Chondrocyte (in vitro differentiated cells): ENCODE measurements around the gene ARPC1B. TPM values are rescaled to one million over a fixed set of nuclear protein-coding genes. Genes with fewer than 3 reads are reported as not detected.

Source experiments
- DNase-seq: peaks from one replicate; pipeline ENCODE4 v3.0.0; 2021; ENCODE audit warnings: mixed read lengths, low spot score
- H3K27ac Mint-ChIP-seq: one replicate; pipeline ENCODE4 v1.8.0; 2021; ENCODE audit warnings: mild to moderate bottlenecking, moderate library complexity, mixed read lengths; ENCODE audit not compliant: unreplicated experiment
- H3K27me3 Mint-ChIP-seq: 2 replicates; pipeline ENCODE4 v1.8.0; 2021; ENCODE audit warnings: low read depth, mixed read lengths
- H3K36me3 Mint-ChIP-seq: 2 replicates; pipeline ENCODE4 v1.8.0; 2021; ENCODE audit warnings: low read depth, mixed read lengths
- H3K4me1 Mint-ChIP-seq: 2 replicates; pipeline ENCODE4 v1.8.0; 2021; ENCODE audit warnings: low read depth, mild to moderate bottlenecking, mixed read lengths
- H3K4me3 Mint-ChIP-seq: one replicate; pipeline ENCODE4 v1.8.0; 2021; ENCODE audit warnings: mild to moderate bottlenecking, moderate library complexity, mixed read lengths; ENCODE audit not compliant: unreplicated experiment
- H3K9me3 Mint-ChIP-seq: 2 replicates; pipeline ENCODE4 v1.8.0; 2021; ENCODE audit warnings: low read depth, mixed read lengths
- CTCF ChIP-seq: fragments of 200-600 bp; sonication (generic); IDR thresholded peaks from 2 replicates; pipeline ENCODE4 v1.5.0; 2021; ENCODE audit warnings: antibody characterized with exemption, mild to moderate bottlenecking, moderate library complexity
- total RNA-seq: library from RNA; stranded (reverse); gene quantifications from 3 replicates; pipeline ENCODE4 v1.2.1, GENCODE V29; 2021

Gene ARPC1B
- total RNA-seq, 1 donor from 2014 or later: 130 TPM

- Mint-ChIP-seq H3K36me3 (peaks cover 4% of the 10 kb centered on the region), H3K27me3 (no peaks in the 10 kb centered on the region), H3K27ac (no peak overlapping the region), H3K4me1 (peaks cover 36% of the 10 kb centered on the region), H3K4me3 (no peak overlapping the region), H3K9me3 (no peaks in the 10 kb centered on the region)
- DNase-seq: no peak
- TF ChIP-seq CTCF: no peak
These were observed 3.1 kb upstream of the ARPC1B start for GRCh38 chr7:99371376-99371920.

DNA sequence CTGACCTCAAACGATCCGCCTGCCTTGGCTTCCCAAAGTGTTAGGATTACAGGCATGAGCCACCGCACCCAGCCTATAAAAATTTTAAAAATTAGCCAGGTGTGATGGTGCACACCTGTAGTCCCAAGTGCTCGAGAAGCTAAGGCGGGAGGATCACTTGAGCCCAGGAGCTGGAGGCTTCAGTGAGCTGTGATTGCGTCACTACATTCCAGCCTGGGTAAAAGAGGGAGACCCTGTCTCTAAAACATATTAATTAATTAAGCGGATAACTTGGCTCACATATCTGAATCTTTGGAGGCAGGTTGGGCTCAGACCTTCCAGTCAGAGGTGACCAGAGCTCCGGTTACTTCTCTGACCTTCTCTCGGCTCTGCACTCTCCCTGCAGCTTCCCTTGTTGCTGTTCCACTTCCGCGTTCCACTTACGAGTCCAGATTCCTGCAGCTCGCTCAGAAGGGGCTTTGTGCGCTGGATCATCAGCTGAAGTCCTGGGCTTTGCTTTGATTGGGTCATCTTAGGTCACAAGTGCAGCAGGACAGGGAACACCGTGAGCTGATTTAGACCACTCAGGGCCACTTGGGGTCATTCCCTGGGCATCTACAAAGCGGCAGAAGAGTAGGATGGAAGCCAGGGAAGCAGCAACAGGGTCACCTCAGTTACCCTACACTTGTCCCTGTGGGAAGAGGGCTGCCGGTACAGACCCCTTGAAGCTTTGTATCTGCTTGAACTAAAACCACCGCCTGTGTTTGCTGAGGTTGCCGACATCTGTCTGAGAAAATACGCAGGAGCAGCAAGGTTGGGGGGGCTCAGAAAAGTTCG is 2.0 kb upstream of the ARPC1B start:
- Mint-ChIP-seq H3K4me3 (peak overlapping the region; percentile 43), H3K4me1 (peaks cover 36% of the 10 kb centered on the region), H3K9me3 (no peaks in the 10 kb centered on the region), H3K27me3 (no peaks in the 10 kb centered on the region), H3K36me3 (no peaks in the 10 kb centered on the region), H3K27ac (peak overlapping the region; percentile 87)
- DNase-seq: no peak
- no peak for TF ChIP-seq CTCF

- Mint-ChIP-seq H3K9me3 (no peaks in the 10 kb centered on the region), H3K27ac (peak overlapping the region; percentile 49), H3K4me3 (peak overlapping the region; percentile 63)
These were observed 1.2 kb upstream of the ARPC1B start for GRCh38 chr7:99373091-99374066.

GRCh38 chr7:99375070-99375807 is 709 bp downstream of the ARPC1B start:
- H3K4me3 Mint-ChIP-seq: peak overlapping the region; percentile 68
- TF ChIP-seq CTCF: no peak
- H3K4me1 Mint-ChIP-seq: peaks cover 38% of the 10 kb centered on the region
- no peaks in the 10 kb centered on the region for H3K9me3 Mint-ChIP-seq
- H3K36me3 Mint-ChIP-seq: peaks cover 4% of the 10 kb centered on the region
- no peaks in the 10 kb centered on the region for H3K27me3 Mint-ChIP-seq
- H3K27ac Mint-ChIP-seq: peak overlapping the region; percentile 81
- no peak for DNase-seq

More at GRCh38 chr7:99373091-99374066, 1.2 kb upstream of the ARPC1B start:
- TF ChIP-seq CTCF: no peak
- H3K36me3 Mint-ChIP-seq: peaks cover 1% of the 10 kb centered on the region
- DNase-seq: no peak
- peaks cover 38% of the 10 kb centered on the region for H3K4me1 Mint-ChIP-seq
- no peaks in the 10 kb centered on the region for H3K27me3 Mint-ChIP-seq
